Activated T-helper 17 cell treated with anti-CD3 and anti-CD28 coated beads, Interleukin-2, amount 50 U/mL, for 72 hours (primary cell): ENCODE results near the gene KLK1. TPM values are rescaled to one million over a fixed set of nuclear protein-coding genes. Genes with fewer than 3 reads are reported as not detected.
A peak's percentile ranks its signal among the peaks of the same experiment; 100 is the strongest.
"Not testable (repeated sequence)": the region's sequence is repeated elsewhere in the genome, so short reads cannot be mapped to it uniquely, and the experiment has no call there.

Experiments
- ATAC-seq: fragments of 150-1000 bp; cut with Tn5 transposase; replicated peaks from 2 replicates; pipeline ENCODE4 v1.10.0; 2021; ENCODE audit warnings: mild to moderate bottlenecking, moderate library complexity
- H3K27ac Mint-ChIP-seq: one replicate; pipeline ENCODE4 v1.8.0; 2022; ENCODE audit warnings: mixed read lengths
- H3K27me3 Mint-ChIP-seq: one replicate; pipeline ENCODE4 v1.8.0; 2022; ENCODE audit warnings: mixed read lengths
- H3K36me3 Mint-ChIP-seq: one replicate; pipeline ENCODE4 v1.8.0; 2022; ENCODE audit warnings: low read depth, mild to moderate bottlenecking, mixed read lengths
- H3K4me1 Mint-ChIP-seq: one replicate; pipeline ENCODE4 v1.8.0; 2022; ENCODE audit warnings: mixed read lengths
- H3K4me3 Mint-ChIP-seq: one replicate; pipeline ENCODE4 v1.8.0; 2022; ENCODE audit warnings: mild to moderate bottlenecking, mixed read lengths
- H3K9me3 Mint-ChIP-seq: one replicate; pipeline ENCODE4 v1.8.0; 2022; ENCODE audit warnings: mixed read lengths
- total RNA-seq, 2 donors: library from RNA; stranded (reverse); gene quantifications; one replicate each; pipeline ENCODE4 v1.2.3, GENCODE V29; 2022

The KLK1 gene
- total RNA-seq, 2 donors from 2014 or later, result 0.39 to 2.0 TPM

- Mint-ChIP-seq H3K4me1 (no peaks in the 10 kb centered on the region), H3K27me3 (peaks cover 49% of the 10 kb centered on the region), H3K27ac (no peak overlapping the region), H3K9me3 (no peaks in the 10 kb centered on the region), H3K4me3 (no peak overlapping the region), H3K36me3 (no peaks in the 10 kb centered on the region)
- ATAC-seq, result no peak
Observed at GRCh38 chr19:50779504-50780457, 43.8 kb downstream of the KLK1 start.

- Mint-ChIP-seq H3K27ac (no peak overlapping the region), H3K4me1 (no peaks in the 10 kb centered on the region), H3K36me3 (no peaks in the 10 kb centered on the region), H3K9me3 (no peaks in the 10 kb centered on the region), H3K27me3 (peaks cover 50% of the 10 kb centered on the region), H3K4me3 (no peak overlapping the region)
- ATAC-seq, result no peak
Observed at GRCh38 chr19:50778906-50779430, 44.6 kb downstream of the KLK1 start.

GRCh38 chr19:50777830-50778303 is 45.7 kb downstream of the KLK1 start:
- Mint-ChIP-seq H3K36me3 (no peaks in the 10 kb centered on the region), H3K4me3 (no peak overlapping the region), H3K4me1 (no peaks in the 10 kb centered on the region), H3K9me3 (no peaks in the 10 kb centered on the region), H3K27me3 (peaks cover 50% of the 10 kb centered on the region), H3K27ac (no peak overlapping the region)
- ATAC-seq, result no peak

GRCh38 chr19:50777261-50777660 is 46.3 kb downstream of the KLK1 start:
- no peak overlapping the region for H3K27ac Mint-ChIP-seq
- H3K27me3 Mint-ChIP-seq, result peaks cover 50% of the 10 kb centered on the region
- H3K36me3 Mint-ChIP-seq, result no peaks in the 10 kb centered on the region
- H3K9me3 Mint-ChIP-seq, result no peaks in the 10 kb centered on the region
- ATAC-seq, result no peak
- no peaks in the 10 kb centered on the region for H3K4me1 Mint-ChIP-seq
- no peak overlapping the region for H3K4me3 Mint-ChIP-seq

GRCh38 chr19:50776131-50776530 is 47.5 kb downstream of the KLK1 start:
- Mint-ChIP-seq H3K27me3 (peaks cover 50% of the 10 kb centered on the region), H3K36me3 (no peaks in the 10 kb centered on the region), H3K4me1 (no peaks in the 10 kb centered on the region), H3K4me3 (no peak overlapping the region), H3K9me3 (no peaks in the 10 kb centered on the region), H3K27ac (no peak overlapping the region)
- ATAC-seq, result no peak

- not testable (repeated sequence) for H3K36me3 Mint-ChIP-seq, ATAC-seq, H3K4me3 Mint-ChIP-seq, H3K4me1 Mint-ChIP-seq, H3K27ac Mint-ChIP-seq, H3K9me3 Mint-ChIP-seq
- H3K27me3 Mint-ChIP-seq, result peaks cover 31% of the 10 kb centered on the region
Observed at GRCh38 chr19:50773454-50773853, 50.1 kb downstream of the KLK1 start.

GRCh38 chr19:50772912-50773311 is 50.7 kb downstream of the KLK1 start:
- not testable (repeated sequence) for H3K4me3 Mint-ChIP-seq, ATAC-seq, H3K9me3 Mint-ChIP-seq, H3K4me1 Mint-ChIP-seq, H3K27ac Mint-ChIP-seq, H3K36me3 Mint-ChIP-seq
- H3K27me3 Mint-ChIP-seq, result peaks cover 25% of the 10 kb centered on the region

- ATAC-seq, result peak; percentile 35
- Mint-ChIP-seq H3K9me3 (no peaks in the 10 kb centered on the region), H3K36me3 (no peaks in the 10 kb centered on the region), H3K27ac (no peak overlapping the region), H3K4me3 (no peak overlapping the region), H3K4me1 (no peaks in the 10 kb centered on the region), H3K27me3 (peaks cover 24% of the 10 kb centered on the region)
Observed at GRCh38 chr19:50772476-50772875, 51.1 kb downstream of the KLK1 start.

GRCh38 chr19:50770888-50771287 is 52.7 kb downstream of the KLK1 start:
- H3K27me3 Mint-ChIP-seq, result peaks cover 21% of the 10 kb centered on the region
- H3K4me3 Mint-ChIP-seq, result no peak overlapping the region
- no peak for ATAC-seq
- H3K27ac Mint-ChIP-seq, result no peak overlapping the region
- no peaks in the 10 kb centered on the region for H3K9me3 Mint-ChIP-seq
- no peaks in the 10 kb centered on the region for H3K36me3 Mint-ChIP-seq
- H3K4me1 Mint-ChIP-seq, result no peaks in the 10 kb centered on the region

GRCh38 chr19:50770164-50770563 is 53.4 kb downstream of the KLK1 start, which contains the start of gene GPR32:
Gene GPR32, plus strand, starts transcription at chr19:50770464. Its CDS starts 137 bp downstream, at chr19:50770601.
- H3K4me1 Mint-ChIP-seq, H3K4me3 Mint-ChIP-seq, H3K9me3 Mint-ChIP-seq, H3K36me3 Mint-ChIP-seq, H3K27ac Mint-ChIP-seq, ATAC-seq: not testable (repeated sequence)
- peaks cover 19% of the 10 kb centered on the region for H3K27me3 Mint-ChIP-seq

Other genes with a start within 250 kb of the KLK1 start
- not detected for gene SYT3, start 183.9 kb downstream of the KLK1 start, total RNA-seq
- gene C19orf81, start 174.3 kb downstream of the KLK1 start, total RNA-seq, result not detected
- not detected for gene SHANK1, start 104.0 kb downstream of the KLK1 start, total RNA-seq
- under 1 TPM; 0.24 to 0.45 TPM for gene CLEC11A, start 100.4 kb downstream of the KLK1 start, total RNA-seq
- not detected for gene GPR32, start 53.3 kb downstream of the KLK1 start, total RNA-seq
- gene ACP4, start 33.4 kb downstream of the KLK1 start, total RNA-seq, result not detected
- not detected for gene KLK15, start 9.8 kb upstream of the KLK1 start, total RNA-seq
- gene KLK3, start 31.1 kb upstream of the KLK1 start, total RNA-seq, result not detected
- gene KLK2, start 49.7 kb upstream of the KLK1 start, total RNA-seq, result under 1 TPM in 1 of 2 donors, not detected in 1; 0.24 TPM
- not detected for gene KLK4, start 87.6 kb upstream of the KLK1 start, total RNA-seq
- gene KLK5, start 129.3 kb upstream of the KLK1 start, total RNA-seq, result not detected
- gene KLK6, start 145.8 kb upstream of the KLK1 start, total RNA-seq, result not detected
- not detected for gene KLK7, start 160.1 kb upstream of the KLK1 start, total RNA-seq
- gene KLK8, start 177.8 kb upstream of the KLK1 start, total RNA-seq, result not detected
- not detected for gene KLK10, start 195.9 kb upstream of the KLK1 start, total RNA-seq
- gene KLK11, start 202.8 kb upstream of the KLK1 start, total RNA-seq, result not detected
- gene KLK12, start 211.2 kb upstream of the KLK1 start, total RNA-seq, result not detected
- not detected for gene KLK13, start 241.3 kb upstream of the KLK1 start, total RNA-seq